K562 (cell line): ENCODE data around the gene ESRRG. TPM values are rescaled to one million over a fixed set of nuclear protein-coding genes. Genes with fewer than 3 reads are reported as not detected.

Experiments
- ATAC-seq: fragments of 200-7000 bp; cut with Tn5 transposase; 3 replicates; pipeline ENCODE4 v1.9.1; 2020; ENCODE audit warnings: moderate library complexity
- BruUV-seq: library from RNA; stranded (reverse); fragments of 400-500 nt; replicated peaks from 2 replicates; lab custom pipeline; 2021; lab: Mats Ljungman, UMichigan
- CTCF ChIA-PET: fragments of 300-600 bp; formaldehyde crosslinking; extraction: SDS; loops from one replicate; lab custom pipeline; 2021; ENCODE audit warnings: low intra/inter-chr PET ratio; lab: Yijun Ruan, JAX
- POLR2A ChIA-PET: fragments of 300-600, 350-650 bp; sonication (Branson Sonifier 250); formaldehyde crosslinking; extraction: SDS; loops from one replicate; lab custom pipeline; 2021; ENCODE audit warnings: antibody characterized with exemption, inconsistent platforms; lab: Yijun Ruan, JAX
- DNase-seq, 4 experiments: peaks; one replicate each; pipeline versions ENCODE4 v3.0.0 to v3.0.0-alpha.2; 2011 to 2018; ENCODE audit warnings: low spot score in 3 of 4, mixed read lengths in 3 of 4; ENCODE audit errors: extremely low read depth in 1 of 4
- FAIRE-seq: peaks from 2 replicates; lab custom pipeline; 2011; peaks lifted over from hg19 to GRCh38; lab: Jason Lieb, UNC
- H2AFZ ChIP-seq: 2 replicates; pipeline ENCODE4 v1.6.0; 2011; ENCODE audit warnings: low read depth, low read length, control low read depth, inconsistent platforms
- H3K27ac ChIP-seq: fragments of 200-600 bp; 3 replicates; pipeline ENCODE4 v1.8.0; 2011; ENCODE audit warnings: low read depth, mild to moderate bottlenecking, control low read depth, inconsistent platforms, low read length, moderate library complexity, mixed read lengths; ENCODE audit errors: extremely low read depth
- H3K27me3 ChIP-seq, 2 experiments: fragments of 300-600 bp in 1 of 2; 2 replicates in 1 of 2; 3 replicates in 1 of 2; pipeline versions ENCODE4 v1.6.0 to v1.8.0; 2011; ENCODE audit warnings: inconsistent platforms in 2 of 2, low read length in 2 of 2, mild to moderate bottlenecking in 1 of 2, mixed read lengths in 1 of 2, moderate library complexity in 1 of 2; ENCODE audit not compliant: control insufficient read depth in 2 of 2, insufficient read depth in 2 of 2
- H3K36me3 ChIP-seq: fragments of 300-600 bp; 3 replicates; pipeline ENCODE4 v1.8.0; 2011; ENCODE audit warnings: mild to moderate bottlenecking, low read length, inconsistent platforms; ENCODE audit not compliant: control insufficient read depth, insufficient read depth
- H3K4me1 ChIP-seq, 2 experiments: fragments of 200-600 bp in 1 of 2; replicated peaks in 1 of 2; 2 replicates in 1 of 2; 3 replicates in 1 of 2; pipeline versions ENCODE4 v1.5.1 to v1.8.0; 2011; ENCODE audit warnings: inconsistent platforms in 2 of 2, low read length in 2 of 2, mild to moderate bottlenecking in 1 of 2, mixed read lengths in 1 of 2, moderate library complexity in 1 of 2; ENCODE audit not compliant: control insufficient read depth in 2 of 2, insufficient read depth in 2 of 2
- H3K4me2 ChIP-seq: 2 replicates; pipeline ENCODE4 v1.6.1; 2011; ENCODE audit warnings: low read length, control low read depth, inconsistent platforms, mixed read lengths; ENCODE audit not compliant: insufficient read depth
- H3K4me3 ChIP-seq: fragments of 200-600 bp; sonication (generic), shearing (Covaris generic); 2 replicates; pipeline ENCODE4 v1.5.1; 2016; ENCODE audit warnings: control low read depth, inconsistent platforms
- H3K79me2 ChIP-seq: fragments of 200-600 bp; 3 replicates; pipeline ENCODE4 v1.8.0; 2011; ENCODE audit warnings: low read length, inconsistent platforms; ENCODE audit not compliant: control insufficient read depth, insufficient read depth
- H3K9ac ChIP-seq, 2 experiments: 2 replicates each; pipeline versions ENCODE4 v1.6.0 to v1.6.1; 2011; ENCODE audit warnings: low read depth in 2 of 2, low read length in 2 of 2, control low read depth in 1 of 2, inconsistent platforms in 1 of 2, mild to moderate bottlenecking in 1 of 2, mixed read lengths in 1 of 2; ENCODE audit not compliant: insufficient read depth in 1 of 2
- H3K9me1 ChIP-seq: one replicate; pipeline ENCODE4 v1.6.0; 2011; ENCODE audit warnings: inconsistent platforms, mild to moderate bottlenecking, low read length, moderate library complexity; ENCODE audit not compliant: control insufficient read depth, insufficient read depth
- H3K9me3 ChIP-seq: replicated peaks from 2 replicates; pipeline ENCODE4 v1.5.1; 2011; ENCODE audit warnings: low read depth, low read length, inconsistent platforms; ENCODE audit not compliant: control insufficient read depth, insufficient read depth
- H4K20me1 ChIP-seq: replicated peaks from 2 replicates; pipeline ENCODE4 v1.6.1; 2011; ENCODE audit warnings: low read length, inconsistent platforms, mixed read lengths; ENCODE audit not compliant: control insufficient read depth, insufficient read depth
- HDAC2 ChIP-seq: fragments of 450-650 bp; IDR thresholded peaks from 2 replicates; pipeline ENCODE4 v1.6.1; 2016; ENCODE audit warnings: mild to moderate bottlenecking
- HNRNPK ChIP-seq: fragments of 200-400 bp; formaldehyde crosslinking; IDR thresholded peaks from one replicate; pipeline ENCODE4 v1.6.1; 2018; ENCODE audit warnings: mild to moderate bottlenecking, low read depth, low read length; ENCODE audit not compliant: poor library complexity, severe bottlenecking
- PHF21A ChIP-seq: fragments of 450-650 bp; IDR thresholded peaks from 2 replicates; pipeline ENCODE4 v1.6.1; 2017; ENCODE audit warnings: low read depth, borderline replicate concordance
- TGIF2 ChIP-seq: sonication (generic); formaldehyde crosslinking; IDR thresholded peaks from 2 replicates; pipeline ENCODE4 v1.8.1; 2022; ENCODE audit warnings: mild to moderate bottlenecking, missing genetic modification reagents, moderate library complexity
- ZFX ChIP-seq: sonication (generic); formaldehyde crosslinking; IDR thresholded peaks from 2 replicates; pipeline ENCODE4 v1.8.0; 2022; ENCODE audit warnings: mild to moderate bottlenecking, missing genetic modification reagents, moderate library complexity
- ZKSCAN3 ChIP-seq: fragments of 250-450 bp; sonication (Bioruptor Pico); IDR thresholded peaks from 2 replicates; pipeline ENCODE4 v1.4.0; 2020
- ZNF140 ChIP-seq: fragments of 250-450 bp; sonication (Bioruptor Pico); IDR thresholded peaks from 2 replicates; pipeline ENCODE4 v1.8.0; 2021; ENCODE audit warnings: moderate library complexity, mild to moderate bottlenecking, inconsistent platforms
- ZNF224 ChIP-seq: sonication (generic); formaldehyde crosslinking; IDR thresholded peaks from 2 replicates; pipeline ENCODE4 v1.8.0; 2022; ENCODE audit warnings: mild to moderate bottlenecking, missing genetic modification reagents
- ZNF232 ChIP-seq: sonication (generic); formaldehyde crosslinking; IDR thresholded peaks from 2 replicates; pipeline ENCODE4 v1.8.0; 2022; ENCODE audit warnings: mild to moderate bottlenecking, missing genetic modification reagents
- ZNF75A ChIP-seq: fragments of 450-650 bp; formaldehyde crosslinking; IDR thresholded peaks from 2 replicates; pipeline ENCODE4 v1.4.0; 2020; ENCODE audit warnings: mild to moderate bottlenecking
- WGBS: fragments of 100-300 bp; shearing (Covaris generic); methylation state at CpG from one replicate; pipeline ENCODE4 v1.1.6; 2016; ENCODE audit warnings: low coverage, mixed read lengths; ENCODE audit not compliant: insufficient coverage; ENCODE audit errors: missing lambda C conversion rate; 5-methylcytosine and 5-hydroxymethylcytosine counted together
- in situ Hi-C: fragments of 300-500 bp; cut with MboI; formaldehyde crosslinking; loops from 4 replicates; pipeline ENCODE4 v1.15.0; 2018; ENCODE audit warnings: inconsistent platforms, mixed read lengths
- intact Hi-C: fragments of 100-400 bp; cut with micrococcal nuclease; formaldehyde crosslinking; loops from 2 replicates; pipeline ENCODE4 v1.14.2; 2022
- polyA plus RNA-seq, 8 experiments: library from polyadenylated mRNA; depleted of rRNA in 4 of 8; stranded (reverse) in 5 of 8; unstranded in 3 of 8; fragments of >200 nt; fragmentation: Nextera tagmentation in 2 of 8; fragmentation: Illumina TruSeq in 1 of 8; extraction: Ambion mirVana in 2 of 8; extraction: Trizol in 1 of 8; gene quantifications; 2 replicates each; pipeline versions ENCODE4 v1.2.1 to v1.2.3, GENCODE V29; 2011 to 2014; ENCODE audit warnings: inconsistent platforms in 1 of 8, missing spikeins in 1 of 8
- total RNA-seq, 7 experiments: library from RNA; depleted of rRNA in 6 of 7; stranded (reverse); fragments of >200 nt in 6 of 7; fragmentation: Illumina TruSeq in 2 of 7; extraction: Trizol in 2 of 7; gene quantifications; 2 replicates each; pipeline versions ENCODE4 v1.2.1 to v1.2.3, GENCODE V29; 2011 to 2021; ENCODE audit warnings: low replicate concordance in 1 of 7
- TF ChIP-seq, protein P1 (sequence below), 2 experiments: fragments of 450-650 bp in 1 of 2; IDR thresholded peaks; 2 replicates each; pipeline ENCODE4 v1.6.1; 2011 to 2017; ENCODE audit warnings: low read depth in 2 of 2, antibody characterized with exemption in 1 of 2, borderline replicate concordance in 1 of 2, low read length in 1 of 2, mild to moderate bottlenecking in 1 of 2, mixed read lengths in 1 of 2; ENCODE audit not compliant: control insufficient read depth in 1 of 2
- TF ChIP-seq, protein P2 (sequence below), 3 experiments: fragments of 200-800 bp in 1 of 3; fragments of 250-450 bp in 1 of 3; fragments of 450-650 bp in 1 of 3; sonication (Bioruptor Pico) in 1 of 3; sonication (Bioruptor generic) in 1 of 3; formaldehyde crosslinking in 1 of 3; IDR thresholded peaks; 2 replicates each; pipeline versions ENCODE4 v1.6.1 to v1.8.0; 2016 to 2022; ENCODE audit warnings: mild to moderate bottlenecking in 2 of 3, missing genetic modification characterization in 2 of 3, missing compliant biosample characterization in 1 of 3, moderate library complexity in 1 of 3

Gene ESRRG
- total and polyA plus RNA-seq, 9 of the 15 experiments (the other 6 are each of a cell fraction or from before 2014, with no cell fraction given) = not detected

DNA sequence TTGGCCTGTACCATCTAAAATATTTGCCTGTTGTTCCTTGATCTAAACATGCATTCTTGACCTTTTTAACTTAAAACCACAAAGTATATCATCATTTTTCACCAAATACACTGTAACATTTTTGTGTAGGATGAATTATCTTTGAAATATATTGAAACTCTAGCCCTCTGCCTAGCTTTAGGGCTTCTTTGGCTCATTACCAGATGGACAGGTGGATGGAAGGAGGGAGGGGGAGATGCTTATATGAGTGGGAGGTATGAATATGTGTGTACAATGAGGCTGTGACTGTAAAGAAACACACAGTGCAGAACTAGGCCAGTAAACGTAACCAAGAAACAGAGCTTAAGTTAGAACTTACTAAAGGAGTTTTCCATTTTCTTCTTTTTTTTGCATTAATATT lies 118.5 kb downstream of the ESRRG start (continued):
- TF ChIP-seq, protein P1, sequence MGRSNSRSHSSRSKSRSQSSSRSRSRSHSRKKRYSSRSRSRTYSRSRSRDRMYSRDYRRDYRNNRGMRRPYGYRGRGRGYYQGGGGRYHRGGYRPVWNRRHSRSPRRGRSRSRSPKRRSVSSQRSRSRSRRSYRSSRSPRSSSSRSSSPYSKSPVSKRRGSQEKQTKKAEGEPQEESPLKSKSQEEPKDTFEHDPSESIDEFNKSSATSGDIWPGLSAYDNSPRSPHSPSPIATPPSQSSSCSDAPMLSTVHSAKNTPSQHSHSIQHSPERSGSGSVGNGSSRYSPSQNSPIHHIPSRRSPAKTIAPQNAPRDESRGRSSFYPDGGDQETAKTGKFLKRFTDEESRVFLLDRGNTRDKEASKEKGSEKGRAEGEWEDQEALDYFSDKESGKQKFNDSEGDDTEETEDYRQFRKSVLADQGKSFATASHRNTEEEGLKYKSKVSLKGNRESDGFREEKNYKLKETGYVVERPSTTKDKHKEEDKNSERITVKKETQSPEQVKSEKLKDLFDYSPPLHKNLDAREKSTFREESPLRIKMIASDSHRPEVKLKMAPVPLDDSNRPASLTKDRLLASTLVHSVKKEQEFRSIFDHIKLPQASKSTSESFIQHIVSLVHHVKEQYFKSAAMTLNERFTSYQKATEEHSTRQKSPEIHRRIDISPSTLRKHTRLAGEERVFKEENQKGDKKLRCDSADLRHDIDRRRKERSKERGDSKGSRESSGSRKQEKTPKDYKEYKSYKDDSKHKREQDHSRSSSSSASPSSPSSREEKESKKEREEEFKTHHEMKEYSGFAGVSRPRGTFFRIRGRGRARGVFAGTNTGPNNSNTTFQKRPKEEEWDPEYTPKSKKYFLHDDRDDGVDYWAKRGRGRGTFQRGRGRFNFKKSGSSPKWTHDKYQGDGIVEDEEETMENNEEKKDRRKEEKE (IDR thresholded peaks at IDR 0.05; ENCODE audit: borderline replicate concordance in 1 of 2, control insufficient read depth in 1 of 2, low read depth in 2 of 2, low read length in 1 of 2) = no peak
- no peak for TF ChIP-seq ZNF232 (CRISPR knock-in tag)
- no peak for TF ChIP-seq ZNF75A (CRISPR knock-in tag)
- no peak for TF ChIP-seq HDAC2

DNA sequence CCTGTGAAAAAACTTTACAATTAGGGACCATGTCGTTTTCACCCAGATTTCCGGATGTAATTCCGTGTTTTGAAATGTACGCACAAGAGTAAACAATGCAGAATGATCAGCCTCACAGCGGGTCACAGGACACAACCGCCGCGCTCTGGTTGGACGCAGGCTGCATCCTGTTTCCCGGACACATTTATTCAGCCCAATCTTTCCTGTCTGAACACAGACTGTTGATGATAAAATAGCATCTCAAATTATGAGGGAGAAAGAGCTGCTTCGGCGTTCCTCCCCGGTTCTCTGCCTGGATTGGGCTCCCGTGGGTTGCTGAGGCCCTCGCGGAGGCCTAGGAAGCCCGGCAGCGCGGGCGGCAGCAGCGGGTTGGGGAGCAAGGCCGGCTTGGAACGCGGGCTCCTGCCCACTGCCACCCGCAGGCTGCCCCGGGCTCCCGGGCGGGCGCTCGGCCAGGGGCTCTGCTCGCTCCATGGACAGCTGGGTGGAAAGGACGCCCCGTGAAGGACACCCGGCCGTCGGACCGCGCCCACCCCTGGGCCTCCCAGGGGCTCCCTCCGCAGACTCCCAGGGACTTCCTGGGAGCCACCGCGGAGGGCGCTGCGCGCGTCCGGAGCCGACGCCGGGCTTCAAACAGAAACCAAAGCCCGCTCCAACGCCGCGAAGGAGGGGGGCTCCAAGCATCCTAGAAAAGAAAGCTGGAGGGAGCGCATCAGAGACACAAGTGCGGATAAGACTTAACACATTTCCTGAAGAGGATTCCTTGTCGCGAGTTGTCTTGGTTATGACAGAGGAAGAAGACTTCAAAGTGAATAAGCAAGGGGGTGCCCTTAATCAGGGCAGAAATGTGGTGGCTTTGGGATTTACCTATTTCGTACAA lies 122.3 kb downstream of the ESRRG start:
- no peak for FAIRE-seq
- CTCF ChIA-PET = interaction anchor here (0.6 kb wide), 1 partner anchor 360 kb away, joined by 3 read pairs; no protein-coding TSS in a partner anchor
- WGBS = 2% methylated on average over 46 of the region's 58 CpGs
- no peak for TF ChIP-seq ZNF224 (CRISPR knock-in tag)
- peak; percentile 32; the same call in 1 of the 2 replicates for TF ChIP-seq ZFX (CRISPR knock-in tag)
- TF ChIP-seq TGIF2 (CRISPR knock-in tag) = no peak
- TF ChIP-seq ZKSCAN3 (CRISPR knock-in tag) = no peak
- TF ChIP-seq ZNF140 (CRISPR knock-in tag) = no peak
- TF ChIP-seq HNRNPK = no peak
- TF ChIP-seq, protein P2, sequence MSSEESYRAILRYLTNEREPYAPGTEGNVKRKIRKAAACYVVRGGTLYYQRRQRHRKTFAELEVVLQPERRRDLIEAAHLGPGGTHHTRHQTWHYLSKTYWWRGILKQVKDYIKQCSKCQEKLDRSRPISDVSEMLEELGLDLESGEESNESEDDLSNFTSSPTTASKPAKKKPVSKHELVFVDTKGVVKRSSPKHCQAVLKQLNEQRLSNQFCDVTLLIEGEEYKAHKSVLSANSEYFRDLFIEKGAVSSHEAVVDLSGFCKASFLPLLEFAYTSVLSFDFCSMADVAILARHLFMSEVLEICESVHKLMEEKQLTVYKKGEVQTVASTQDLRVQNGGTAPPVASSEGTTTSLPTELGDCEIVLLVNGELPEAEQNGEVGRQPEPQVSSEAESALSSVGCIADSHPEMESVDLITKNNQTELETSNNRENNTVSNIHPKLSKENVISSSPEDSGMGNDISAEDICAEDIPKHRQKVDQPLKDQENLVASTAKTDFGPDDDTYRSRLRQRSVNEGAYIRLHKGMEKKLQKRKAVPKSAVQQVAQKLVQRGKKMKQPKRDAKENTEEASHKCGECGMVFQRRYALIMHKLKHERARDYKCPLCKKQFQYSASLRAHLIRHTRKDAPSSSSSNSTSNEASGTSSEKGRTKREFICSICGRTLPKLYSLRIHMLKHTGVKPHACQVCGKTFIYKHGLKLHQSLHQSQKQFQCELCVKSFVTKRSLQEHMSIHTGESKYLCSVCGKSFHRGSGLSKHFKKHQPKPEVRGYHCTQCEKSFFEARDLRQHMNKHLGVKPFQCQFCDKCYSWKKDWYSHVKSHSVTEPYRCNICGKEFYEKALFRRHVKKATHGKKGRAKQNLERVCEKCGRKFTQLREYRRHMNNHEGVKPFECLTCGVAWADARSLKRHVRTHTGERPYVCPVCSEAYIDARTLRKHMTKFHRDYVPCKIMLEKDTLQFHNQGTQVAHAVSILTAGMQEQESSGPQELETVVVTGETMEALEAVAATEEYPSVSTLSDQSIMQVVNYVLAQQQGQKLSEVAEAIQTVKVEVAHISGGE (CRISPR knock-in tag; IDR thresholded peaks at IDR 0.05) = 0 out of 6 replicates have a peak, but pooled peaks of 1 of the 3 experiments have one; percentile 18
- no peak for TF ChIP-seq PHF21A

More for the DNA sequence above, 122.3 kb downstream of the ESRRG start:
- H3K27ac ChIP-seq = no peak overlapping the region
- H3K9ac ChIP-seq = no peak overlapping the region
- no peaks in the 10 kb centered on the region for H3K79me2 ChIP-seq
- no peak; the same call in 2 of the 3 replicates for ATAC-seq
- no peak overlapping the region for H2AFZ ChIP-seq
- H3K27me3 ChIP-seq = no peaks in the 10 kb centered on the region
- no peaks in the 10 kb centered on the region for H3K36me3 ChIP-seq
- no TSS peak for BruUV-seq
- no peak overlapping the region for H3K4me2 ChIP-seq
- H4K20me1 ChIP-seq = no peaks in the 10 kb centered on the region
- in situ Hi-C loops (no loop called here), intact Hi-C loops (no loop called here)
- POLR2A ChIA-PET = no interaction called here
- H3K4me1 ChIP-seq = peaks cover 0 to 4% of the 10 kb centered on the region in 2 experiments; a peak in 1 of 5 replicates
- H3K9me3 ChIP-seq = no peaks in the 10 kb centered on the region; the same call in 1 of the 2 replicates
- no peak overlapping the region for H3K4me3 ChIP-seq
- DNase-seq = no peak
- H3K9me1 ChIP-seq = no peaks in the 10 kb centered on the region
